SJCRH30 (cell line): ENCODE results near the gene CADPS. TPM values are rescaled to one million over a fixed set of nuclear protein-coding genes. Genes with fewer than 3 reads are reported as not detected.

Experiments used
- DNase-seq, 2 experiments: peaks; one replicate each; pipeline ENCODE4 v3.0.0-alpha.2; 2015 to 2020
- H3K27ac ChIP-seq: fragments of 250-450 bp; sonication (Bioruptor Pico); 2 replicates; pipeline ENCODE4 v1.5.1; 2020; ENCODE audit warnings: mild to moderate bottlenecking, moderate library complexity
- H3K27me3 ChIP-seq: fragments of 250-450 bp; sonication (Bioruptor Pico); 2 replicates; pipeline ENCODE4 v1.5.1; 2020; ENCODE audit warnings: mild to moderate bottlenecking, moderate library complexity
- H3K36me3 ChIP-seq: fragments of 250-450 bp; sonication (Bioruptor Pico); 2 replicates; pipeline ENCODE4 v1.5.1; 2020; ENCODE audit warnings: mild to moderate bottlenecking, moderate library complexity
- H3K4me1 ChIP-seq: fragments of 250-450 bp; sonication (Bioruptor Pico); 2 replicates; pipeline ENCODE4 v1.5.1; 2020; ENCODE audit warnings: mild to moderate bottlenecking, moderate library complexity
- H3K4me3 ChIP-seq: fragments of 250-450 bp; sonication (Bioruptor Pico); 2 replicates; pipeline ENCODE4 v1.5.1; 2020; ENCODE audit warnings: mild to moderate bottlenecking, moderate library complexity
- H3K9me3 ChIP-seq: fragments of 250-450 bp; sonication (Bioruptor Pico); replicated peaks from 2 replicates; pipeline ENCODE4 v1.5.1; 2020; ENCODE audit warnings: mild to moderate bottlenecking, moderate library complexity
- total RNA-seq: library from RNA; depleted of rRNA; stranded (reverse); fragments of >200 nt; shearing (Covaris generic); gene quantifications from 2 replicates; pipeline ENCODE4 v1.2.3, GENCODE V29; 2014

Gene CADPS
- total RNA-seq, 1 experiment from 2014 or later: not detected

DNA sequence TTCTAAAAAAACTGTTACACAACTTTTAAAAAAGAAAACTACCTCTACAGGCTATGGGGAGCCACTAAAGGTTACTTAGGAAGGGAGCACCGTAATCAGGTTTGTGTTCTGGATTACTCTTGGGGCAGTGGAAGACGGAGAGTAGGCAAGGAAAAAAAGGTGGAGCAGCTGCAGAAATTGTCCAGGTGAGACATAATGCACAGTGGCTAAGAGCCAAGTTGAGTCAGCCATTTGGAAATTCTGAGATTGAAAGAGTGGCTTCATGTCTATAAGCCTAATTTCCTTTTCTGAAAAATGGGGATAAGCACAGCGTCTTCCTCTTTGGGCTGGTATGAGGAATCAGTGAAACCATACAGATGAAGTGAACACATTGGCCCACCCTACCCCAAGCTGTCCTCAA is 195.2 kb downstream of the CADPS start:
- DNase-seq: no peak
- Histone ChIP-seq H3K36me3 (no peaks in the 10 kb centered on the region), H3K27ac (no peak overlapping the region), H3K4me1 (no peaks in the 10 kb centered on the region), H3K27me3 (no peaks in the 10 kb centered on the region), H3K4me3 (no peak overlapping the region), H3K9me3 (no peaks in the 10 kb centered on the region)

GRCh38 chr3:62678841-62679240 is 196.4 kb downstream of the CADPS start:
- H3K36me3 ChIP-seq: no peaks in the 10 kb centered on the region
- no peaks in the 10 kb centered on the region for H3K4me1 ChIP-seq
- no peak overlapping the region for H3K4me3 ChIP-seq
- DNase-seq: no peak
- H3K27me3 ChIP-seq: no peaks in the 10 kb centered on the region
- no peak overlapping the region for H3K27ac ChIP-seq
- no peaks in the 10 kb centered on the region for H3K9me3 ChIP-seq

GRCh38 chr3:62677926-62678325 is 197.3 kb downstream of the CADPS start:
- DNase-seq: no peak
- no peak overlapping the region for H3K4me3 ChIP-seq
- no peaks in the 10 kb centered on the region for H3K9me3 ChIP-seq
- H3K27me3 ChIP-seq: no peaks in the 10 kb centered on the region
- no peaks in the 10 kb centered on the region for H3K36me3 ChIP-seq
- no peaks in the 10 kb centered on the region for H3K4me1 ChIP-seq
- H3K27ac ChIP-seq: no peak overlapping the region

DNA sequence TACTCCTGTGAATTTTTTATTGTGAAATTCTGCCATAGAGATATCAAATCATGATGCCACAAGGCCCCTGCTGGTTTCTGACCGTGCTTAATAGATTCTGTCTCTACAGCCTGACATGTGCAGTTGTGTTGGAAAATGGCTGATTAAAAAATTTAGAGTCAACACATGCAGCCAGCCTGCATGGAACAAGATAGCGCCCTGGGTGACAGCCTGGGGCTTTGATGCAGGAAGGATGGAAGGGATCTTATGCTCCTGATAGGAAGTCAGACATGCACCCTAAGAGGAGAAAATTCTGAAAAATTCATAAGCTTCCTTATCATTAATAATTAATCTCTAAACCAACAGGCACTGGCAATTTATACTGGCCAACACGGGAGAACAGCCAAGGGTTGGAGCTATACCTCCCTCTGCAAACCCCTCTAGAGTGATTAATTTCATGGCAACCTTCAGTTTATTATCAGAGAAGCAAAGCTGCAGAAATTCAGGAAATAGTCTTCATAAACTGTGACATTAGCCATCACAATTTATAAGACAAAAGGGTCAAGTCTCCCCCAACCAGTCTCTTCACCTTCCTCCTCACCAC is 198.4 kb downstream of the CADPS start:
- no peak for DNase-seq
- H3K27ac ChIP-seq: no peak overlapping the region
- H3K9me3 ChIP-seq: no peaks in the 10 kb centered on the region
- no peaks in the 10 kb centered on the region for H3K4me1 ChIP-seq
- no peak overlapping the region for H3K4me3 ChIP-seq
- H3K27me3 ChIP-seq: no peaks in the 10 kb centered on the region
- H3K36me3 ChIP-seq: no peaks in the 10 kb centered on the region

GRCh38 chr3:62675492-62675891 is 199.7 kb downstream of the CADPS start:
- no peak overlapping the region for H3K4me3 ChIP-seq
- H3K27me3 ChIP-seq: no peaks in the 10 kb centered on the region
- H3K4me1 ChIP-seq: no peaks in the 10 kb centered on the region
- no peaks in the 10 kb centered on the region for H3K9me3 ChIP-seq
- no peak for DNase-seq
- H3K36me3 ChIP-seq: no peaks in the 10 kb centered on the region
- no peak overlapping the region for H3K27ac ChIP-seq

DNA sequence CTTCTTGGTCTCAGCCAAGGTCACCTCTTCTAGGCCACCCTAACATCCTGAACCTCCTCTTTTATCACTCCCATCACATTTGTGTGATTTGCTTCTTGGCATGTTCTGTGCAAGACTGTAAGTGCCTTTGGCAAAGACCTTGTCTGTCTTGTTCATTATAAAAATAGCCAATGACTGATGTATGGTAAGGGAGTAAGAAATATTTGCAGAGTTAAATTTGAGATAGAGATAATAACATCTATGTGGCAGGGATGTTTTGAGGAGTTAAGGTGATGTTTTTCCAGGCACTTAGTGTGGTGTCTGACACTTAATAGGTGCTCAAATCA is 202.3 kb downstream of the CADPS start:
- no peak for DNase-seq
- Histone ChIP-seq H3K9me3 (no peaks in the 10 kb centered on the region), H3K27me3 (no peaks in the 10 kb centered on the region), H3K4me3 (no peak overlapping the region), H3K36me3 (no peaks in the 10 kb centered on the region), H3K4me1 (no peaks in the 10 kb centered on the region), H3K27ac (no peak overlapping the region)

DNA sequence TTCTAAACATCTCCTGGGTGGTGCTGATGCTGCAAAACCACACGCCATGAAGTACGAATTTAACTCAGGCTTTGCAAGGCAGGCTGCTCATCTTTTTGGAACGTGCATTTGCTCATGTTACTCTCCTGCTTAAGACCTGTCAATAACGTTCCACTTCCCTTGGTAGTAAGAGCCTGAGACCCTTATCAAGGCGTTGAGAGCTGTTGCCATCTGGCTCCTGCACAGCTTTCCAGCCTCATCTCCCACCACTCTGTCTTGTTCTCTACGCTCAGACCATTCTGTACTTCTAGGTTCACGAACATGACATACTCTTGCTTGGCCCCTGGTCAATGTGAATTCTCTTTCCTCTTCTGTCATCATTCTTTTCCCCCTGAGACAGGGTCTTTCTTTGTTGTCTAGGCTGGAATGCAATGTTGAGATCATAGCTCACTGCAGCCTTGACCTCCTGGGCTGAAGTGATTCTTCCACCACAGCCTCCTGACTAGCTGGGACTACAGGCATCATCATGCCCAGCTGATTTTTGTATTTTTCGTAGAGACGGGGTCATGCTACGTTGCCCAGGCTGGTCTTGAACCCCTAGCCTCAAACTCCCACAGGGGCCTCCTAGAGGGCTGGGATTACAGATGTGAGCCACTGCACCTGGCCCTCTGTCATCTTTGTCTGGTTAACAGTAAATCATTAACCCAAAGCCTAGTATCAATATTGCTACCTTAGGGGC is 202.8 kb downstream of the CADPS start:
- Histone ChIP-seq H3K4me3 (no peak overlapping the region), H3K36me3 (no peaks in the 10 kb centered on the region), H3K4me1 (no peaks in the 10 kb centered on the region), H3K27ac (no peak overlapping the region), H3K27me3 (no peaks in the 10 kb centered on the region), H3K9me3 (no peaks in the 10 kb centered on the region)
- DNase-seq: no peak

- no peak overlapping the region for H3K27ac ChIP-seq
- no peaks in the 10 kb centered on the region for H3K4me1 ChIP-seq
- DNase-seq: no peak
- no peaks in the 10 kb centered on the region for H3K9me3 ChIP-seq
- no peaks in the 10 kb centered on the region for H3K36me3 ChIP-seq
- H3K27me3 ChIP-seq: no peaks in the 10 kb centered on the region
- no peak overlapping the region for H3K4me3 ChIP-seq
These were observed 204.9 kb downstream of the CADPS start for GRCh38 chr3:62670351-62670750.

- Histone ChIP-seq H3K4me1 (no peaks in the 10 kb centered on the region), H3K4me3 (no peak overlapping the region), H3K9me3 (no peaks in the 10 kb centered on the region), H3K36me3 (no peaks in the 10 kb centered on the region), H3K27ac (no peak overlapping the region), H3K27me3 (no peaks in the 10 kb centered on the region)
- DNase-seq: no peak
These were observed 206.1 kb downstream of the CADPS start for GRCh38 chr3:62669161-62669560.

- no peak overlapping the region for H3K27ac ChIP-seq
- no peak for DNase-seq
- H3K4me3 ChIP-seq: no peak overlapping the region
- H3K27me3 ChIP-seq: no peaks in the 10 kb centered on the region
- no peaks in the 10 kb centered on the region for H3K36me3 ChIP-seq
- no peaks in the 10 kb centered on the region for H3K4me1 ChIP-seq
- no peaks in the 10 kb centered on the region for H3K9me3 ChIP-seq
These were observed 207.5 kb downstream of the CADPS start for GRCh38 chr3:62667714-62668113.

DNA sequence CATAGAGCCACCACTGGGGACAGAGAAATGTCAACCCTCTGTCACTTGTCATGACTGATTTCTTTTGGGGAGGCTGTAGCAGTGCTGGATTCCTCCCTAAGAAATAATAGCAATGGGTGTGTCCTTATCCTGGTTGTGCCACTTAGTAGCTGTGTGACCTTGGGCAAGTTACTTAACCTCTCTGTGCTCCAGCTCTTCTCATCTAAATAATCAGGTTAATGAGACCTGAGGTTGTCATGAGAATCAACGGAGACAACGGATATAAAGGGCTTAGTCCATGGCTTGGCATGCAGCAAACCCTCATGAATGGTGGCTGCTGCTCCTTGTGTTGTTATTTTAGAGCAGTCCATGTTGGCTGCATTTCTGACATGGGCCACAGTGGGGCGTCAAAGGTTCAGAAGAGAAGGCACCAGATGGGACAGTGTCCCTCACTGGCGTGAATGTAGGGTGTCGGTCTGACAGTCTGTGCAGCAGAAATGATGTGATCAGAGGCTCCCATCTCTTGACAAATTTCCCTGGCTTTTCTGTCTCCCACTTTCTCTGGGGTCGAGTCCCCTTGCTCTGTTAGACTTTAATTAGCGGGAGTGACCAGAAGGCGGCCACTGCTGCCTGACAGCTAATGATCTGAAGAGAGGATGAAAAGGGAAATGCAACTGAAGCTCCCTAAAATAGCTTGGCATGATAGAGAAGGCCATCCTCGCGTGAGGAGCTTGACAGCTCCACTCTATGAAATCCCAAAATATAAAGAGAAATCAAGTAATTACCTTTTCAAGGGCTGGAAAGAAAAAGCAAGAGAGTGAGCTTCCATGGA is 209.4 kb downstream of the CADPS start:
- Histone ChIP-seq H3K4me3 (no peak overlapping the region), H3K27me3 (no peaks in the 10 kb centered on the region), H3K36me3 (no peaks in the 10 kb centered on the region), H3K4me1 (no peaks in the 10 kb centered on the region), H3K27ac (no peak overlapping the region), H3K9me3 (no peaks in the 10 kb centered on the region)
- peak; percentile 45 to 80 for DNase-seq

- H3K4me3 ChIP-seq: no peak overlapping the region
- H3K4me1 ChIP-seq: no peaks in the 10 kb centered on the region
- H3K36me3 ChIP-seq: no peaks in the 10 kb centered on the region
- no peak overlapping the region for H3K27ac ChIP-seq
- no peak for DNase-seq
- no peaks in the 10 kb centered on the region for H3K27me3 ChIP-seq
- no peaks in the 10 kb centered on the region for H3K9me3 ChIP-seq
These were observed 212.5 kb downstream of the CADPS start for GRCh38 chr3:62662677-62663076.

DNA sequence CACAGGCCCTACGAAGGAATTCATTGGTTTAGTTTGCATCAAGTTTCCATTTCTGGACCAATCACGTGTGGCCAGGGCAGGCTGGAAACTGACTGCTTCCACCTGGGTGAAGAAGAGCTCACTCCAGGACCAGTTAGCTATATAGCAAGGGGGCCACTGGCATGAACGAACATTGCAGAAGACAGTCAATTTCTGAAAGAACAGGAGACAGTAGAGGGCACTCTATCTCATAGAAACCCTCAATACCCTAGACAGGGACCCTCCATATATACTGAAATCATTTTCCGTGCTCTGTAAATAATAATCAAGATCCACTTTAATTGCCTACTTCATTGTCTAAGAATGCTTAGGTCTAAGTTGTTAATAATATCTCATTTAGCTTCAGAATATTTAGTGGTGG is 215.6 kb downstream of the CADPS start:
- no peak overlapping the region for H3K27ac ChIP-seq
- no peak overlapping the region for H3K4me3 ChIP-seq
- DNase-seq: peak in 1 of 2 experiments; percentile 10
- H3K36me3 ChIP-seq: no peaks in the 10 kb centered on the region
- H3K9me3 ChIP-seq: no peaks in the 10 kb centered on the region
- H3K27me3 ChIP-seq: no peaks in the 10 kb centered on the region
- no peaks in the 10 kb centered on the region for H3K4me1 ChIP-seq

DNA sequence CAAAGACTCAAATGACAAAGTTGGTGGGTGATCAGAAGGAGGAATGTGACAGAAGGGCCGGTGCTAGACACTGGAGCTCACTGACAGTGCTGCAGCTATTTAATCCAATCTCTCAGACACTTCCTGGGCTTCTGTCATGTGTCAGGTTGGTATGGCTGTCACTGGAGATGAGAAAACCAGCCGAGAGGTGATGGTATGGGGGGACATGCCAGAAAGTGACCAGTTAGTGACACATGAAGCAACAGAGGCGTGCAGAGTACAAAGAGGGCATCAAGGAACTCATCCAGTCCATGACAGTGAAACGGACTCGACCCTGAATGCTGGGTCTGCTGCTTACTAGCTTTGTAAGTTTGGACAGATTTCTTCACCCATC is 219.5 kb downstream of the CADPS start:
- no peak for DNase-seq
- Histone ChIP-seq H3K36me3 (no peaks in the 10 kb centered on the region), H3K27ac (no peak overlapping the region), H3K27me3 (no peaks in the 10 kb centered on the region), H3K4me1 (no peaks in the 10 kb centered on the region), H3K9me3 (no peaks in the 10 kb centered on the region), H3K4me3 (no peak overlapping the region)

DNA sequence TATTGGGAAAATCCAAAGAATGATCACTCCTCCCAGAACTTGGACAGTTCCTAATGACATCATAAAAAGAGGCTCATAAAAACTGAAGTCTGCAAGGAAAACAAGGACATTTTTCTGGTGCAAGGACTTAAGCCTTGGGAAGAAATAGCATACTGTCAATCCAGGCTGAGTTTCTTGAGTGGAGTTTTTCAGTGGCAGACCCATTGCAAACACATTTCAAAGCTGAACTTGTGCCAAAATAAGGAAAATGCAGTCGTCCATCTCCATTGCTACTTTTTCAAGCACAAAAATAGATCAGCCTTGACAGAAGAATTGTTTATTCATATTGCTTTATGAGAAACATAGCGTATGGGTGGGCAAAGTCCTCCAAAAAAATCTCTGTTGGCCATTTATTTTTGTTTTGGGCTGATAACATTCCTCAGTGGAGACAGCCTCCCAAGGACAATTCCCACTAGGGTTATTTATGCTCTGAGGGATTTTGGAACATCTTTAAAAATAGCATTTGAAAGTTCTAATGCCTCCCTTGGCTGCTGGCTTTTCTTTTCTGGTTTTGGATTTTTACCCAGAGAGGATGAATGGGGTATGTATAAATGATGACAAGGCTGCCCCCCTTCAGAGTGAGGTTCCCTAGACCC is 220.0 kb downstream of the CADPS start:
- Histone ChIP-seq H3K4me1 (no peaks in the 10 kb centered on the region), H3K36me3 (no peaks in the 10 kb centered on the region), H3K27ac (no peak overlapping the region), H3K9me3 (no peaks in the 10 kb centered on the region), H3K27me3 (no peaks in the 10 kb centered on the region), H3K4me3 (no peak overlapping the region)
- DNase-seq: no peak
